Ectodermal cell (in vitro differentiated cells): ENCODE data around the gene COL8A2.

Experiments used
- H3K27ac ChIP-seq: 2 replicates; pipeline ENCODE4 v1.7.0; 2013; ENCODE audit warnings: mild to moderate bottlenecking, low read depth, low read length; ENCODE audit not compliant: insufficient read depth, poor library complexity, severe bottlenecking
- H3K27me3 ChIP-seq: 2 replicates; pipeline ENCODE4 v1.7.0; 2013; ENCODE audit warnings: mild to moderate bottlenecking, low read length; ENCODE audit not compliant: insufficient read depth, control insufficient read depth, poor library complexity, severe bottlenecking
- H3K36me3 ChIP-seq: one replicate; pipeline ENCODE4 v1.7.0; 2013; ENCODE audit warnings: low read length; ENCODE audit not compliant: control insufficient read depth, insufficient read depth
- H3K4me1 ChIP-seq: one replicate; pipeline ENCODE4 v1.7.0; 2013; ENCODE audit warnings: low read length; ENCODE audit not compliant: control insufficient read depth, insufficient read depth
- H3K4me3 ChIP-seq: 2 replicates; pipeline ENCODE4 v1.7.0; 2013; ENCODE audit warnings: low read depth, low read length, control low read depth; ENCODE audit not compliant: insufficient read depth
- H3K9me3 ChIP-seq: 2 replicates; pipeline ENCODE4 v1.7.0; 2013; ENCODE audit warnings: mild to moderate bottlenecking, low read length, moderate library complexity; ENCODE audit not compliant: control insufficient read depth
- WGBS, 2 experiments: methylation state at CpG; one replicate each; pipeline ENCODE4 v1.1.7; 2013; ENCODE audit warnings: missing lambda C conversion rate in 2 of 2; 5-methylcytosine and 5-hydroxymethylcytosine counted together

Gene COL8A2

DNA sequence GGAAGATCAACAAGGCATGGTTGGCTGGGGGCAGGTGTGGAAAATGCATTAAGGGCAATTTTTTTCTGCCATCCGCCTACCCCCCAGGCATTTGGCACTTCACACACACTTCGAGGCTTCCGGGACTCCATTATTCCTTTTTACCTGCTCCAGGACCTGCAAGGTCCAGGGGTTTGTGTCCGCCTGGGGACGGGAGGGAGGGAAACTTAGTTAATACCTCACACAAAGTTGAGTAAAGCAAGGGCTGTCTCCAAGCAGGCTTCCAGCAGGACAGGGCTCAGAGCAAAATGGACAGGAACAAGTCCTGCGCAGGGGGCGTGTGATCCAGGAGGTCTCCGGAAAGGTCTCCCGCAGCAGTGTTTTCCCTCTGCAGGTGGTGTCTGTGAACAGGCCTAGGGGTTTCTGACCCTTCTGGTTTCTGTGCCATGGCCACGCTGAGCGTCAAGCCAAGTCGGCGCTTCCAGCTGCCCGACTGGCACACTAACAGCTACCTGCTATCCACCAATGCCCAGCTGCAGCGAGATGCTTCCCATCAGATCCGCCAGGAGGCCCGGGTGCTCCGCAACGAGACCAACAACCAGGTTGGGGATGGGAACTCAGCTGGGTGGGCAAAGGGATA lies 40.4 kb downstream of the COL8A2 start:
- WGBS, 2 experiments = 72 to 73% methylated on average over 19 of the region's 19 CpGs
- peak overlapping the region; percentile 70 for H3K4me3 ChIP-seq
- H3K9me3 ChIP-seq = no peaks in the 10 kb centered on the region
- H3K4me1 ChIP-seq = peaks cover 11% of the 10 kb centered on the region
- peak overlapping the region; percentile 80 for H3K27ac ChIP-seq
- H3K27me3 ChIP-seq = peaks cover 3% of the 10 kb centered on the region
- peaks cover 5% of the 10 kb centered on the region for H3K36me3 ChIP-seq

DNA sequence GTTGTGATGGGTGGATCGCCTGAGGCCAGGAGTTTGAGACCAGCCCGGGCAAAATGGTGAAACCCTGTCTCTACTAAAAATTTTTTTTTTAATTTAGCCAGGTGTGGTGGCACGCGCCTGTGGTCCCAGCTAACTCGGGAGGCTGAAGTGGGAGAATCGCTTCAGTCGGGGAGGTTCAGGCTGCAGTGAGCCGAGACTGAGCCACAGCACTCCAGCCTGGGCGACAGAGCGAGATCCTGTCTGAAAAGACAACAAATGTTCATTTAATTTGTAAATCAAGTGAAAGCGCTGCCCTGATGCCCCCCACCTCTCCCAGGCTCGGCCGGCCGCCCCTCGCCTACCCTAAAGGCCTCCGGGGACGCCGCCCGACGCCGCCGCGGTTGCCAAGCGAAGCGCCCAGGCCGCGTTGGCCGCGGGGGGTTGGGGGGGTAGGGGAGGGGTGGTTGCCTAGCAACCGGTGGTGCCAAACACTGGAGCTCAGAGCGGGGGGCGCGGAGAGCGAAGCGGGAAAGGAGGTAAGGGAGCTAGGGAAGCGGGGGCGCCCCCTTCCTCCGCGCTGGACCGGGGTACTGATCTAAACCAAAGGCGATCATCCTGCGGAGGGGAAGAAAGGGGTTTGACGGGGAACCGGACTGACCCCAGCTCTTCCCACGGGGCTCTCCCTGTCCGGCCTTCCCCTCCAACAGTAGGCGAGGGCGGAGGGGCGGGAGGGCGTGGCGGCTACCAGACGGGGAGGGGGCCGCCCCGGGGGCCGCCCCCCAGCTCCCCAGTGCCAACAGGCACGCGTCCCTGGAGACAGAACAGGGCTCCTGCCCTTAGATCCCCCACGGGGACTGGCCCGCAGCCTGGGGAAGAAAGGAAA lies 41.2 kb downstream of the COL8A2 start, which contains the start of gene TEKT2:
TSS of gene TEKT2 (plus strand) at position 460 of the 862 bp plus-strand sequence. CDS start 828 bp downstream, outside the sequence.
- Histone ChIP-seq H3K4me1 (peaks cover 8% of the 10 kb centered on the region), H3K9me3 (no peaks in the 10 kb centered on the region), H3K27me3 (peaks cover 3% of the 10 kb centered on the region), H3K27ac (peak within 1 kb of the TSS; percentile 80), H3K4me3 (peak within 1 kb of the TSS; percentile 70), H3K36me3 (peaks cover 5% of the 10 kb centered on the region)
- 11% methylated on average over 59 of the region's 59 CpGs for WGBS, 2 experiments

DNA sequence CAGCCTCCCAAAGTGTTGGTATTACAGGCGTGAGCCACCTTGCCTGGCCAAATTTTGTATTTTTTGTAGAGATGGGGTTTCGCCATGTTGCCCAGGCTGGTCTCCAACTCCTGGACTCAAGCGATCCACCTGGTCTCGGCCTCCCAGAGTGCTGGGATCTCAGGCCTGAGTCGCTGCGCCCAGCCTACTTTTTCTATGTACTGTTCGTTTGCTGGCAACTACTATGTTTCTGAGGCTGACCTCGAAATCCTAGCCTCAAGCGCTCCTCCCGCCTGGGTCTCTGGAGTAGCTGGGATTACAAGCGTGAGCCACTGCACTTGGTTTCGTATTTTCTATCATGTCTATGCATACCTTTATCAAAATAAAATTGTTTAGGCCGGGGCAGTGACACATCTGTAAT lies 41.8 kb downstream of the COL8A2 start:
- Histone ChIP-seq H3K9me3 (no peaks in the 10 kb centered on the region), H3K27me3 (peaks cover 3% of the 10 kb centered on the region), H3K36me3 (peaks cover 5% of the 10 kb centered on the region), H3K4me1 (peaks cover 8% of the 10 kb centered on the region), H3K27ac (no peak overlapping the region), H3K4me3 (no peak overlapping the region)
- WGBS, 2 experiments = 86 to 88% methylated on average over 13 of the region's 13 CpGs

DNA sequence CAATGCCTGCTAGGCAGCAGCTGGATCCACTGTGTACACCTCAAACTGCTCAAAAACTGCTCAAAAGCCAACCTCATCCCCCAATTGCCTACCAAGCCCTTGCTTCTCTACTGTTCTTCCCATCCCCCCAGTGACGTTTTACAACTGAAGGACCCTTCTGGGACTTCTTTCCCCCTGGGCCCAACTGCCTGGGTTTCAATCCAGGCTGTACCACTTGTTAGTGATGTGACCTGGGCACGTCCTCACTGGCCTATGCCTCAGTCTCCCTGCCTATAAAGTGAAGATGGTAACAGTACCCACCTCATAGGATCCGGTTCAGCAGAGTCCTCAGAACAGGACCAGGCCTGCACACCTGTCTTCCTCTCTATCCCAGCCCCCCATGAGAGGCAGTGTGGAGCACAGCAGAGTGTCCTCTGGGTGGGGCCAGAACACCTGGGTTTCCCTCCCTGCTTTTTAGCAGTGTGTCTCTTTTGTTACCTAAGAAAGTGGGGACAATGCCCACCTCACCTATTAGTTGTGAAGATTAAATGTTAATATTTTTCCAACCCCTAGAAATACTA lies 43.0 kb downstream of the COL8A2 start:
- Histone ChIP-seq H3K4me1 (peaks cover 8% of the 10 kb centered on the region), H3K4me3 (no peak overlapping the region), H3K27me3 (peaks cover 3% of the 10 kb centered on the region), H3K27ac (no peak overlapping the region), H3K36me3 (no peaks in the 10 kb centered on the region), H3K9me3 (no peaks in the 10 kb centered on the region)
- 75 to 80% methylated on average over 3 of the region's 3 CpGs for WGBS, 2 experiments

DNA sequence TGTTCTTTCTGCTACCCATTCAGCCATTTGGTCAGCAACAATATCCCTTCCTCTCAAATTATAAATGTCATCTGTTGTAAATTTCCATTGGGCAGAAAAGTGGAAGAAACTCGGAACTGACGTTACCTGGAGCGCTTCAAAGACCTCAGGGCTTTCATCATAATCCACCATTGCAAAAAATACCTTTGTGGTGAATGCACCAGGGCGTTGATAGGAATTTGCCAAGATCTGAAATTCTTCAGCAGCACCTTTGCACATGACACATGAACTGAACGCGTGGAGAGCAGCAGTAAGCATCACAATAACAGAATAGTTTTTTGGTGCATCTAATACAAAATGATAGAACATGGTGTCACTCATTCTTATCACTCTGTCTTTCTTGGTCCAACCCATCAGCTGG lies 44.2 kb downstream of the COL8A2 start:
- no peak overlapping the region for H3K27ac ChIP-seq
- peaks cover 8% of the 10 kb centered on the region for H3K4me1 ChIP-seq
- 89 to 93% methylated on average over 6 of the region's 6 CpGs for WGBS, 2 experiments
- H3K27me3 ChIP-seq = peaks cover 3% of the 10 kb centered on the region
- H3K4me3 ChIP-seq = no peak overlapping the region
- no peaks in the 10 kb centered on the region for H3K36me3 ChIP-seq
- H3K9me3 ChIP-seq = no peaks in the 10 kb centered on the region

DNA sequence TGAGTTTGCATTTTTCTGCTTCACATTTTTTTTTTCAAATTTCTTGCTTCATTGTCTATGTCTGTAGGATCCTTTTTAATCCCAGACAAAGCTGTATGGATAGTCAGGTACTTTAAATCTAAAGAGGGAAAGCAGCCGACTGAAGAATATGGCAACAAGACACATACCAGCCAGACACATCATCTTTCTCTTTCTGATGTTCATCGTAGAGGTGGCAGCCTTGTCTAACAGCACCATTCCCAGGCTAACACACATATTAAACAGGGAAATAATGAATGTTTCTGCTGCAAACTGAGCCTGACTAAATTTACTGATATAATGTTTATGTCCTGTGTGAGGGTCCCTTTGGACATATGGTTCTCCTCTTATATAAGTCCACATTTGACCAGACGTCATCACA lies 44.8 kb downstream of the COL8A2 start:
- no peak overlapping the region for H3K27ac ChIP-seq
- H3K4me3 ChIP-seq = no peak overlapping the region

DNA sequence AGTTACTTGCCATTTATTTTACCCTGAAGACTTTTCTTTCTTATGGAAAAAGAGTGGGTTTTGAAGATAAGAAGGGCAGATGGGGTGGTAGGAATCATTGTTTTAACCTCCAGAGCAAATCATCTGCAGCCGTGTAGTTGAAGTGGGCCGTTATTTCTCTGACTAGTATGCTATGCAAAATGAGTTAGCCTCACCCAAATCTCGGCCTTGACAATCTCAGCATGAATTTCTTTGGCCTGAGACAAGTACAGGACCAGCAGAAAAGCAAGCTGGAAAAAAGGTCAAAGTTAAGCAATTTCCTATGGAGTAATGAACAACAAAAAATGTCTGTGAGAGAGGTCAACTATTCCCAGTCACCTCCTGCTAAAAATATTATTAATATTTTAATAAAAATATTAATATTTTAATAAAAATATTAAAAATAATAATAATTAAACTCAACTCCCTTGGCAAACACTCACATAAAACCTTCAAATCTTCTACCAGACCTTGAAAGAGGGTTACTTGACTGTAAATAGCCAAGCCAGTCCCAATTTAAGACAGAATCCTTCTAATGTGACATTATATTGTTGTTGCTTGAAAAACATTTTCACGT lies 47.9 kb downstream of the COL8A2 start:
- 79 to 89% methylated on average over 4 of the region's 4 CpGs for WGBS, 2 experiments
- H3K27me3 ChIP-seq = no peaks in the 10 kb centered on the region
- H3K27ac ChIP-seq = no peak overlapping the region
- no peaks in the 10 kb centered on the region for H3K4me1 ChIP-seq
- H3K9me3 ChIP-seq = no peaks in the 10 kb centered on the region
- H3K4me3 ChIP-seq = no peak overlapping the region
- H3K36me3 ChIP-seq = no peaks in the 10 kb centered on the region

More for the DNA sequence above, 44.8 kb downstream of the COL8A2 start:
- 79 to 89% methylated on average over 3 of the region's 3 CpGs for WGBS, 2 experiments
- peaks cover 3% of the 10 kb centered on the region for H3K27me3 ChIP-seq
- peaks cover 8% of the 10 kb centered on the region for H3K4me1 ChIP-seq
- H3K36me3 ChIP-seq = no peaks in the 10 kb centered on the region
- no peaks in the 10 kb centered on the region for H3K9me3 ChIP-seq

DNA sequence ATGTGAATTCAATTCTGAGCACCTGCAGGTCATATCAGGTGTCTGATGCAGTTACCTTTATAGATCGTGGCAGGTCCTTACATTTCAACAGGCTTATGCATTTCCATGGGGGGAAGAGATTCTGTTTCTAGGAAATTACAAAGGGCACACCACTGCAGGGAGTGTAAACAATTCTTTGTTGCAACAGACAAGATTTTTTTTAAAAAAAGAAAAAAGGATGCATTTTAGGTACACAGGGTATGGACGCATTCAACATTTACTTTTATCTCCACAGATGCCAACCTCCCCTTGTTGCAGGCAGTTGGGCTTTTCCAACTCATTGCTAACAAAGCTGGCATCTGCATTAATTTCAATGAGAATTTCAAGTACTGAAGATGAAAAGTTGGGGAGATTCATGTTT lies 54.7 kb downstream of the COL8A2 start:
- no peaks in the 10 kb centered on the region for H3K4me1 ChIP-seq
- 85 to 91% methylated on average over 2 of the region's 2 CpGs for WGBS, 2 experiments
- H3K27me3 ChIP-seq = no peaks in the 10 kb centered on the region
- H3K27ac ChIP-seq = no peak overlapping the region
- H3K9me3 ChIP-seq = no peaks in the 10 kb centered on the region
- no peaks in the 10 kb centered on the region for H3K36me3 ChIP-seq
- no peak overlapping the region for H3K4me3 ChIP-seq

DNA sequence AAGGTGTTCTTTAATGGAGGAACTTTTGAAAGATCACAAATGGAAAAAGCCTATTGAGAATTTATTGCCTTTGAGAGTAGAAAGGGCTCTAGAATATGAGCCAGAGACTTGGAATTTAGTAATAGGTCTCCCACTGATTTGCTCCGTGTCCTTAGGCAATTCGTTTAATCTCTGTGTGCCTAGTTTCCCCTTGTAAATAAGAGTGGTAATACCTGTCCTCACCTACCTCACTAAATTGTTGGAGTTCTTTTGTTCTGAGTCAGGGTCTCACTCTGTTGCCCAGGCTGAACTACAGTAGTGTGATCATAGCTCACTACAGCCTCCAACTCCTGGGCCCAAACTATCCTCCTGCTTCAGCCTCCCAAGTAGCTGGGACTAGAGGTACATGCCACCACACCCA lies 56.2 kb downstream of the COL8A2 start:
- Histone ChIP-seq H3K9me3 (no peaks in the 10 kb centered on the region), H3K4me1 (no peaks in the 10 kb centered on the region), H3K36me3 (no peaks in the 10 kb centered on the region), H3K27ac (no peak overlapping the region), H3K4me3 (no peak overlapping the region), H3K27me3 (no peaks in the 10 kb centered on the region)
- WGBS, 2 experiments = 82 to 91% methylated on average over 2 of the region's 2 CpGs

DNA sequence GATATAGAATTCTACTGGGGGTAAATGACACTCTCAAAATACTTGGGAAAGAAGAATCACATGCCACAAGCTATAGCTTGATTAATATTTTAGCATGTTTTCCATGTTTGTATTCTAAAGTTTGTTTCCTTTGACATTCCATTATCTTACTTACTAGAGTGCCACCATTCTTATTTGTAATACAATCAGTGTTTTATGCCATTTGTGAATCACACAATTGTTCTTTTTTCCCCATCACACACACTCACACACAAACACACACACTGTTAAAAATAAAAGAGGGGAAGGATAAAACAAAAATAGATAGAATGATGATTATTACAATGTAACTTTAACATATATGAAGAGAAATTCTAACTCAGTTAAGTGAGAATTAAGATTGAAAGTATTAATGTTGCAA lies 57.2 kb downstream of the COL8A2 start:
- Histone ChIP-seq H3K36me3 (no peaks in the 10 kb centered on the region), H3K27me3 (no peaks in the 10 kb centered on the region), H3K9me3 (no peaks in the 10 kb centered on the region)

More for the DNA sequence above, 57.2 kb downstream of the COL8A2 start:
- no peak overlapping the region for H3K4me3 ChIP-seq
- H3K4me1 ChIP-seq = no peaks in the 10 kb centered on the region
- H3K27ac ChIP-seq = no peak overlapping the region
